Measurements from ENCODE around the gene FKBP1A. TPM values are rescaled to one million over a fixed set of nuclear protein-coding genes. Genes with fewer than 3 reads are reported as not detected.

Gene FKBP1A
- total and polyA plus RNA-seq, 9 of the 15 experiments (the other 6 are each of a cell fraction or from before 2014, with no cell fraction given) = 48.8 to 502 (median 89.6) TPM

GRCh38 chr20:1392693-1393506 is at the start of gene FKBP1A (continued):
- TF ChIP-seq WHSC1 (IDR thresholded peaks at IDR 0.05; ENCODE audit: low read length) (no peak), SMAD2 (IDR thresholded peaks at IDR 0.05; ENCODE audit: low read depth, low read length) (no peak), MED1 (CRISPR knock-in tag; IDR thresholded peaks at IDR 0.05; ENCODE audit: borderline replicate concordance) (no peak), ZFX (CRISPR knock-in tag; IDR thresholded peaks at IDR 0.05) (peak; percentile 51), EP400 (IDR thresholded peaks at IDR 0.05) (no peak), EHMT2 (IDR thresholded peaks at IDR 0.05) (no peak), ZNF24 (IDR thresholded peaks at IDR 0.05) (no peak), KDM5B (IDR thresholded peaks at IDR 0.05; ENCODE audit: insufficient replicate concordance, low read depth, low read length) (peak; percentile 60), SREBF2 (CRISPR knock-in tag; IDR thresholded peaks at IDR 0.05) (no peak), ZNF274 (IDR thresholded peaks at IDR 0.05; ENCODE audit: borderline replicate concordance, low read depth, low read length) (no peak), ZNF583 (CRISPR knock-in tag; IDR thresholded peaks at IDR 0.05) (no peak), ZNF347 (CRISPR knock-in tag; IDR thresholded peaks at IDR 0.05; ENCODE audit: low read depth) (no peak)
- TF ChIP-seq, protein P1, sequence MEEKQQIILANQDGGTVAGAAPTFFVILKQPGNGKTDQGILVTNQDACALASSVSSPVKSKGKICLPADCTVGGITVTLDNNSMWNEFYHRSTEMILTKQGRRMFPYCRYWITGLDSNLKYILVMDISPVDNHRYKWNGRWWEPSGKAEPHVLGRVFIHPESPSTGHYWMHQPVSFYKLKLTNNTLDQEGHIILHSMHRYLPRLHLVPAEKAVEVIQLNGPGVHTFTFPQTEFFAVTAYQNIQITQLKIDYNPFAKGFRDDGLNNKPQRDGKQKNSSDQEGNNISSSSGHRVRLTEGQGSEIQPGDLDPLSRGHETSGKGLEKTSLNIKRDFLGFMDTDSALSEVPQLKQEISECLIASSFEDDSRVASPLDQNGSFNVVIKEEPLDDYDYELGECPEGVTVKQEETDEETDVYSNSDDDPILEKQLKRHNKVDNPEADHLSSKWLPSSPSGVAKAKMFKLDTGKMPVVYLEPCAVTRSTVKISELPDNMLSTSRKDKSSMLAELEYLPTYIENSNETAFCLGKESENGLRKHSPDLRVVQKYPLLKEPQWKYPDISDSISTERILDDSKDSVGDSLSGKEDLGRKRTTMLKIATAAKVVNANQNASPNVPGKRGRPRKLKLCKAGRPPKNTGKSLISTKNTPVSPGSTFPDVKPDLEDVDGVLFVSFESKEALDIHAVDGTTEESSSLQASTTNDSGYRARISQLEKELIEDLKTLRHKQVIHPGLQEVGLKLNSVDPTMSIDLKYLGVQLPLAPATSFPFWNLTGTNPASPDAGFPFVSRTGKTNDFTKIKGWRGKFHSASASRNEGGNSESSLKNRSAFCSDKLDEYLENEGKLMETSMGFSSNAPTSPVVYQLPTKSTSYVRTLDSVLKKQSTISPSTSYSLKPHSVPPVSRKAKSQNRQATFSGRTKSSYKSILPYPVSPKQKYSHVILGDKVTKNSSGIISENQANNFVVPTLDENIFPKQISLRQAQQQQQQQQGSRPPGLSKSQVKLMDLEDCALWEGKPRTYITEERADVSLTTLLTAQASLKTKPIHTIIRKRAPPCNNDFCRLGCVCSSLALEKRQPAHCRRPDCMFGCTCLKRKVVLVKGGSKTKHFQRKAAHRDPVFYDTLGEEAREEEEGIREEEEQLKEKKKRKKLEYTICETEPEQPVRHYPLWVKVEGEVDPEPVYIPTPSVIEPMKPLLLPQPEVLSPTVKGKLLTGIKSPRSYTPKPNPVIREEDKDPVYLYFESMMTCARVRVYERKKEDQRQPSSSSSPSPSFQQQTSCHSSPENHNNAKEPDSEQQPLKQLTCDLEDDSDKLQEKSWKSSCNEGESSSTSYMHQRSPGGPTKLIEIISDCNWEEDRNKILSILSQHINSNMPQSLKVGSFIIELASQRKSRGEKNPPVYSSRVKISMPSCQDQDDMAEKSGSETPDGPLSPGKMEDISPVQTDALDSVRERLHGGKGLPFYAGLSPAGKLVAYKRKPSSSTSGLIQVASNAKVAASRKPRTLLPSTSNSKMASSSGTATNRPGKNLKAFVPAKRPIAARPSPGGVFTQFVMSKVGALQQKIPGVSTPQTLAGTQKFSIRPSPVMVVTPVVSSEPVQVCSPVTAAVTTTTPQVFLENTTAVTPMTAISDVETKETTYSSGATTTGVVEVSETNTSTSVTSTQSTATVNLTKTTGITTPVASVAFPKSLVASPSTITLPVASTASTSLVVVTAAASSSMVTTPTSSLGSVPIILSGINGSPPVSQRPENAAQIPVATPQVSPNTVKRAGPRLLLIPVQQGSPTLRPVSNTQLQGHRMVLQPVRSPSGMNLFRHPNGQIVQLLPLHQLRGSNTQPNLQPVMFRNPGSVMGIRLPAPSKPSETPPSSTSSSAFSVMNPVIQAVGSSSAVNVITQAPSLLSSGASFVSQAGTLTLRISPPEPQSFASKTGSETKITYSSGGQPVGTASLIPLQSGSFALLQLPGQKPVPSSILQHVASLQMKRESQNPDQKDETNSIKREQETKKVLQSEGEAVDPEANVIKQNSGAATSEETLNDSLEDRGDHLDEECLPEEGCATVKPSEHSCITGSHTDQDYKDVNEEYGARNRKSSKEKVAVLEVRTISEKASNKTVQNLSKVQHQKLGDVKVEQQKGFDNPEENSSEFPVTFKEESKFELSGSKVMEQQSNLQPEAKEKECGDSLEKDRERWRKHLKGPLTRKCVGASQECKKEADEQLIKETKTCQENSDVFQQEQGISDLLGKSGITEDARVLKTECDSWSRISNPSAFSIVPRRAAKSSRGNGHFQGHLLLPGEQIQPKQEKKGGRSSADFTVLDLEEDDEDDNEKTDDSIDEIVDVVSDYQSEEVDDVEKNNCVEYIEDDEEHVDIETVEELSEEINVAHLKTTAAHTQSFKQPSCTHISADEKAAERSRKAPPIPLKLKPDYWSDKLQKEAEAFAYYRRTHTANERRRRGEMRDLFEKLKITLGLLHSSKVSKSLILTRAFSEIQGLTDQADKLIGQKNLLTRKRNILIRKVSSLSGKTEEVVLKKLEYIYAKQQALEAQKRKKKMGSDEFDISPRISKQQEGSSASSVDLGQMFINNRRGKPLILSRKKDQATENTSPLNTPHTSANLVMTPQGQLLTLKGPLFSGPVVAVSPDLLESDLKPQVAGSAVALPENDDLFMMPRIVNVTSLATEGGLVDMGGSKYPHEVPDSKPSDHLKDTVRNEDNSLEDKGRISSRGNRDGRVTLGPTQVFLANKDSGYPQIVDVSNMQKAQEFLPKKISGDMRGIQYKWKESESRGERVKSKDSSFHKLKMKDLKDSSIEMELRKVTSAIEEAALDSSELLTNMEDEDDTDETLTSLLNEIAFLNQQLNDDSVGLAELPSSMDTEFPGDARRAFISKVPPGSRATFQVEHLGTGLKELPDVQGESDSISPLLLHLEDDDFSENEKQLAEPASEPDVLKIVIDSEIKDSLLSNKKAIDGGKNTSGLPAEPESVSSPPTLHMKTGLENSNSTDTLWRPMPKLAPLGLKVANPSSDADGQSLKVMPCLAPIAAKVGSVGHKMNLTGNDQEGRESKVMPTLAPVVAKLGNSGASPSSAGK (IDR thresholded peaks at IDR 0.05) = no peak
- TF ChIP-seq, protein P2, sequence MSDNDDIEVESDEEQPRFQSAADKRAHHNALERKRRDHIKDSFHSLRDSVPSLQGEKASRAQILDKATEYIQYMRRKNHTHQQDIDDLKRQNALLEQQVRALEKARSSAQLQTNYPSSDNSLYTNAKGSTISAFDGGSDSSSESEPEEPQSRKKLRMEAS (CRISPR knock-in tag; IDR thresholded peaks at IDR 0.05) = no peak; the same call in 1 of the 2 replicates
- TF ChIP-seq, protein P3, sequence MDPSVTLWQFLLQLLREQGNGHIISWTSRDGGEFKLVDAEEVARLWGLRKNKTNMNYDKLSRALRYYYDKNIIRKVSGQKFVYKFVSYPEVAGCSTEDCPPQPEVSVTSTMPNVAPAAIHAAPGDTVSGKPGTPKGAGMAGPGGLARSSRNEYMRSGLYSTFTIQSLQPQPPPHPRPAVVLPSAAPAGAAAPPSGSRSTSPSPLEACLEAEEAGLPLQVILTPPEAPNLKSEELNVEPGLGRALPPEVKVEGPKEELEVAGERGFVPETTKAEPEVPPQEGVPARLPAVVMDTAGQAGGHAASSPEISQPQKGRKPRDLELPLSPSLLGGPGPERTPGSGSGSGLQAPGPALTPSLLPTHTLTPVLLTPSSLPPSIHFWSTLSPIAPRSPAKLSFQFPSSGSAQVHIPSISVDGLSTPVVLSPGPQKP (CRISPR knock-in tag; IDR thresholded peaks at IDR 0.05) = no peak

Data from K562 (cell line).